Prostate gland (tissue), 2 donors: Measurements from ENCODE around the gene NRXN3. TPM values are rescaled to one million over a fixed set of nuclear protein-coding genes. Genes with fewer than 3 reads are reported as not detected.

Experiments used
- DNase-seq: peaks from one replicate; pipeline ENCODE4 v3.0.0-alpha.2; 2019; ENCODE audit warnings: low spot score
- H3K27ac ChIP-seq, 2 donors: fragments of 200-600 bp; sonication (generic); 2 replicates each; pipeline ENCODE4 v1.5.1; 2017 to 2019
- H3K27me3 ChIP-seq: fragments of 200-600 bp; sonication (generic); replicated peaks from 2 replicates; pipeline ENCODE4 v1.5.1; 2019; ENCODE audit not compliant: insufficient read depth
- H3K36me3 ChIP-seq, 2 donors: fragments of 200-600 bp; sonication (generic); 1 replicate in 1 of 2; 2 replicates in 1 of 2; pipeline versions ENCODE4 v1.5.1 to v1.8.1; 2017 to 2019
- H3K4me1 ChIP-seq: fragments of 200-600 bp; sonication (generic); replicated peaks from 2 replicates; pipeline ENCODE4 v1.5.1; 2019
- H3K4me3 ChIP-seq, 2 donors: fragments of 200-600 bp; sonication (generic); 2 replicates each; pipeline ENCODE4 v1.5.1; 2017 to 2019
- H3K9me3 ChIP-seq: fragments of 200-600 bp; sonication (generic); 2 replicates; pipeline ENCODE4 v1.5.1; 2017
- CTCF ChIP-seq, 4 experiments: fragments of 200-600 bp in 2 of 4; fragments of 450-650 bp in 2 of 4; sonication (generic) in 2 of 4; IDR thresholded peaks; 1 replicate in 3 of 4; 2 replicates in 1 of 4; pipeline ENCODE4 v1.5.1; 2016 to 2019; ENCODE audit warnings: antibody characterized with exemption in 4 of 4, mild to moderate bottlenecking in 2 of 4, moderate library complexity in 2 of 4
- POLR2A ChIP-seq: fragments of 450-650 bp; IDR thresholded peaks from one replicate; pipeline ENCODE4 v1.6.1; 2016; ENCODE audit warnings: antibody characterized with exemption, mild to moderate bottlenecking
- POLR2AphosphoS5 ChIP-seq: sonication (generic); formaldehyde crosslinking; IDR thresholded peaks from one replicate; pipeline ENCODE4 v1.6.1; 2017; ENCODE audit warnings: antibody characterized with exemption
- WGBS: methylation state at CpG from one replicate; pipeline ENCODE4 v1.1.5; 2018; 5-methylcytosine and 5-hydroxymethylcytosine counted together
- intact Hi-C: fragments of 100-400 bp; cut with DNase I; formaldehyde crosslinking; loops from one replicate; pipeline ENCODE4 v1.14.2; 2022
- total RNA-seq, 2 donors: library from RNA; depleted of rRNA; stranded (reverse); fragments of >200 nt; gene quantifications; one replicate each; pipeline ENCODE4 v1.1.0, GENCODE V29; 2016

The NRXN3 gene
- total RNA-seq, 2 donors from 2014 or later: 6.6 to 8.2 TPM

- no peaks in the 10 kb centered on the region for H3K4me1 ChIP-seq
- intact Hi-C loops: no loop called here
- DNase-seq: no peak
These were observed 280.6 kb downstream of the NRXN3 start for GRCh38 chr14:78450669-78451318.

GRCh38 chr14:78451319-78451695, 281.1 kb downstream of the NRXN3 start:
- no peaks in the 10 kb centered on the region for H3K27me3 ChIP-seq
- DNase-seq: no peak
- no peak overlapping the region for H3K27ac ChIP-seq
- no peaks in the 10 kb centered on the region for H3K4me1 ChIP-seq
- intact Hi-C loops: no loop called here
- whole genome bisulfite sequencing: 74% methylated on average over 2 of the region's 2 CpGs
- no peaks in the 10 kb centered on the region for H3K9me3 ChIP-seq
- no peak overlapping the region for H3K4me3 ChIP-seq
- no peaks in the 10 kb centered on the region for H3K36me3 ChIP-seq
- TF ChIP-seq POLR2AphosphoS5: no peak
- TF ChIP-seq CTCF (IDR thresholded peaks at IDR 0.05): no peak
- no peak for TF ChIP-seq POLR2A

More at GRCh38 chr14:78450669-78451318, 280.6 kb downstream of the NRXN3 start:
- Histone ChIP-seq H3K27ac (no peak overlapping the region), H3K27me3 (no peaks in the 10 kb centered on the region), H3K9me3 (no peaks in the 10 kb centered on the region), H3K36me3 (no peaks in the 10 kb centered on the region), H3K4me3 (no peak overlapping the region)
- 74% methylated on average over 6 of the region's 6 CpGs for WGBS
- TF ChIP-seq POLR2A: no peak
- TF ChIP-seq CTCF (IDR thresholded peaks at IDR 0.05): no peak
- no peak for TF ChIP-seq POLR2AphosphoS5

GRCh38 chr14:78455896-78456435, 285.8 kb downstream of the NRXN3 start:
- no peak overlapping the region for H3K4me3 ChIP-seq
- no peak overlapping the region for H3K27ac ChIP-seq
- no peaks in the 10 kb centered on the region for H3K9me3 ChIP-seq
- DNase-seq: no peak
- H3K4me1 ChIP-seq: no peaks in the 10 kb centered on the region
- intact Hi-C loops: no loop called here
- H3K36me3 ChIP-seq: no peaks in the 10 kb centered on the region
- 30% methylated on average over 6 of the region's 6 CpGs for WGBS
- TF ChIP-seq POLR2AphosphoS5 (no peak), POLR2A (no peak), CTCF (IDR thresholded peaks at IDR 0.05) (no peak)
- H3K27me3 ChIP-seq: no peaks in the 10 kb centered on the region

GRCh38 chr14:78469947-78470346, 299.8 kb downstream of the NRXN3 start:
- Histone ChIP-seq H3K27ac (no peak overlapping the region), H3K9me3 (no peaks in the 10 kb centered on the region), H3K36me3 (no peaks in the 10 kb centered on the region), H3K4me1 (no peaks in the 10 kb centered on the region), H3K4me3 (no peak overlapping the region), H3K27me3 (no peaks in the 10 kb centered on the region)
- intact Hi-C loops: no loop called here
- DNase-seq: no peak
- no peak for TF ChIP-seq CTCF (IDR thresholded peaks at IDR 0.05)
- TF ChIP-seq POLR2A: no peak
- no peak for TF ChIP-seq POLR2AphosphoS5

- Histone ChIP-seq H3K9me3 (no peaks in the 10 kb centered on the region), H3K4me1 (no peaks in the 10 kb centered on the region), H3K36me3 (no peaks in the 10 kb centered on the region), H3K27ac (no peak overlapping the region), H3K27me3 (no peaks in the 10 kb centered on the region), H3K4me3 (no peak overlapping the region)
- 73% methylated on average over 5 of the region's 5 CpGs for WGBS
- TF ChIP-seq POLR2A (no peak), POLR2AphosphoS5 (no peak), CTCF (IDR thresholded peaks at IDR 0.05) (no peak)
- DNase-seq: no peak
- intact Hi-C loops: no loop called here
These were observed 309.1 kb downstream of the NRXN3 start for GRCh38 chr14:78479127-78479780.
